ENCODE results near the gene DHPS.
"Not testable (repeated sequence)": the region's sequence is repeated elsewhere in the genome, so short reads cannot be mapped to it uniquely, and the experiment has no call there.

Gene DHPS

DNA sequence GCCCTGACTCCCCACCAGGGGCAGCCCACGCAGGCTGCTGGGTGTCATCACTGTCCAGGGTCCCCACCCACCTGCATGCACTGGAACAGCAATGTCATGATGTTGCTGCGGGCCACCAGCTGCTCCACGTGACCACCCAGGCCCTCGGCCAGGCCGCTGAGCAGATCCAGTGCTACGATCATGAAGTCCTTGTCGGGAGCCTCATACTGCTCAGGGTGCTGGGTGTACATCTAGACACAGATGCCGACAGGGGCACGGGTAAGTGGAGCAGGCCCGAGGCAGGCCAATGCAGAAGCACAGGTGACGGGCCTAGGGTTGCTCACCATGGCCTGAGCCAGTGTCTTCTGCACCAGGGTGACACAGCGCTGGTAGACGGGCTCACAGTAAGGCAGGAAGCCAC lies 23.5 kb upstream of the DHPS start:
- no peak for DNase-seq

DNA sequence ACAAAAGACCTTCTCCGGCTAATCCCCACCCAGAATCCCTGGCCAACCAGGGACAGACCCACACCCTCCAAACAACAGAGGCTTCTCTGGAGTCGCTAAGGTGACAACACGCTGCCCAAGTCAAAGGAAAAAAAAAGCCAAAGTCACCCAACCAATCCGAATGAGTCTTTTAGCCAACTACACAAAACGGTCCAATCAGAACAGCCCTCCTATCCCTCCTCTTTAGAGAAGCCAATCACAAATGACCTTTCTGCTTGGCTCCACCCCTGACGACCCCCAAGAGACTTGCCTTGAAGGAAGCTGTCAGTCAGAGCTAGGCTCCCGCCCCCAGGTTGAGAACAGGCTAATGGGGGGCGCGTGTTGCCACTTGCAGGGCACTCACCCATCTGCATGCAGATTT lies 21.4 kb upstream of the DHPS start:
- peak; percentile 84 for DNase-seq

DNA sequence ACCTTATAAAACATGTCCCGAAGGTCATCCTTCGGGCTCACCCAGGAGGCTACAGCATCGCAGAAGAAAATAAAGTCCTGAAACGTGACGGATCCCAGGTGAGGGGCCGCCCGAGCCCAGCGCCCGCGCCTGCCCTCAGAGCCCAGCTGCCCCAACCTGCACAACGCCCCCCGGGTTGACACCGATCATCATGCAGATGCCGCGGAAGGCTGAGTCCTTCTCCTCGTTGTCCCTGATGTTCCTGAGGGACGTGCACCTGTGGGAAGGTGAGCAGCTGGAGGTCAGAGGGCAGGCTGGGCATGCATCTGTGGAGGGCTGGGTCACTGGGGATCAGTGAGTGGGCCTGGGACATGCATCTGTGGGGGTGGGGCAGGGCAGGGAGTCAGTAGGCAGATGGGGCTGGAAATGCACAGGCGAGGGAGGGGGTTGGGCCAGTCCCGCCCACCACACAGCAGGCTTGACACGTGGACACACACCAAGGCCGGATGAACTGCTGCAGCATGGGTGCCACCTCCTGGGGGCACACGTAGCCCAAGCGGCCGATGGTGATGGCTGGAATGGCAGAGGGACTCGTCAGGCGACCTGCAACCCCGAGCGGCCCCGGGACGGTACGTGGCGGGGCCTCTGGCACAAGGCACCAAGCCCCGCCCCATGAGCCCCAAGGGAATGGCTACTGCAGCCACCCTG lies 20.1 kb upstream of the DHPS start:
- no peak for DNase-seq

DNA sequence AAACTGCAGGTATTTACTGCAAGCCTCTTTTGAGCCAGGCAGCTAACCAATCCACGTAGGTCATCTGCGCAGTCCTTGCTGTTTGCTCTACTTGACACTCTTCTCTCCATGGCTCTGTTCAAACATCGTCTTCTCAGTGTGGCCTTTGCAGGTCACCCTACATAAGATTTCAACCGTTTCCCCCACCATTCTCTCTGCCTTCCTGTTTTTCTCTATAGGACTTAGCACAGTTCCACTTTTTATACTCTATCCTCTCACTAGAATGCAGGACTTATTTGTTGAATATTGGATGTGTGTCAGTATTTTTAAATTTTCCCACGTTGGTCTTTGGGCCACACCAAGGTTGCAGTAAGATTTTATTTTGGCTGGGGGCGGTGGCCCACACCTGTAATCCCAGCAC lies 16.5 kb upstream of the DHPS start:
- DNase-seq: no peak

- not testable (repeated sequence) for DNase-seq
These were observed 15.7 kb upstream of the DHPS start for GRCh38 chr19:12697425-12697824.

DNA sequence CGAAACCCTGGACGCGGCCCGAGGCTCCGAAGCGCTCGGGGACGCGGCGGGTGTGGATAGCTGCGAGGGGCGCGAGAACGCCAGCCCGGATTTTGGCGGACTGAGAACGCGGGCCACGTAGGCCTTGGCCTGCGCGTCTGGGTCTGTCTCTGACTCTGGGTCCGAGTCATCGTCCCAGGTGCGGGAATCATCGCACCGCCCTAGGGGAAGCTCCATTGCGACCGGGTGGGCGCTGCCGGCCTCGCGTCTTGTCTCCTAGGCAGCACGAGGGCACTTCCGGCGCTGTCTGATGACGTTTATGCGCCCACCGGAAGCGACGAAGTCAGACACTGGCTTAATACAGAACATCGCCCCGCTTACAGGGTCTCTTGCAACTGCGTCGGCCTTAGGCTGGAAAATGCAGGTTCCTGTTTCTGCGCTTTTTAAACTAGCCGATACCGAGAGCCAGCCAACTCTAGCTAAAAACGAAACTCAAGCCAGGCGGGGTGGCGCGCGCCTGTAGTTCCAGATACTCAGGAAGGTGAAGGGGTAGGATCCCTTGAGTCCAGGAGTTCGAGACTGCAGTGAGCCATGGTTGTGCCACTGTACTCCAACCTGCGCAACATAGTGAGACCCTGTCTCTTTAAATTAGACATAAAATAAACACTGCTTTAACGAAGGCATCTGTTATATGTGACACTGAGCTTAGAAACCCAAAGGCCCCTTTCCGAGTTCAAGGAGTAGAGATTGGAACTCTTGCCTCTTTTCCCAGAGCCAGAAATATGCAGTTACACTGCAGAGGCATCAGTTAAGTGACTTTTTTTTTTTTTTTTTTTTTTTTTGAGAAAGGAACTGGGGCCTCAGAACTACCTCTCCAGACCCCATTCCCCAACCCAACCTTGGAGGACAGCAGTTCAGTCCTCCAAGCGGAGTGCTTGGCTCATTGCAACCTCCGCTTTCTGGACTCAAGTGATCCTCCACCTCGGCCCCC lies 15.0 kb upstream of the DHPS start, which contains the start of gene FBXW9:
Gene FBXW9, minus strand, starts transcription at position 266 of the 970 bp plus-strand sequence. Its CDS starts 50 bp downstream, at position 216.
- peak; percentile 97 for DNase-seq

DNA sequence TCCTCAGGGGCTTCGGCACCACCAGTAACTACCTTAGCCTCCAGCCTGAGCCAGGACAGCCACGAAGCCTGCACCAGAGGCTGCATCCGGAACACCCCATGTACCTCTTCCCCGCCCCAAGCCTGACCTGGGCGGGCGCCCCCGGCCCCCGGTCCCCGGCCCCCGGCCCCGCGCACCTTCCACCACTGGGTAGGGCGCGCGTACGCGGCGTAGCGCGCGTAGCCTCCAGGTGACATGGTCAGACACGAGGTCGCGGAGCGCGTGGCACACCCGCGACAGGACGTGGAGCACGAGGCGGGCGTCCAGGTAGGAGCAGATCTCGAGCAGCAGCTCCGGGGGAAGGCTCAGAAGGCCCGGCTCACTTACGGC lies 14.3 kb upstream of the DHPS start:
- peak; percentile 46 for DNase-seq

- DNase-seq: no peak
These were observed 13.8 kb upstream of the DHPS start for GRCh38 chr19:12695514-12695913.

- DNase-seq: no peak
These were observed 13.4 kb upstream of the DHPS start for GRCh38 chr19:12695096-12695495.

GRCh38 chr19:12694641-12695040 lies 13.0 kb upstream of the DHPS start:
- peak; percentile 43 for DNase-seq

- DNase-seq: no peak
These were observed 11.3 kb upstream of the DHPS start for GRCh38 chr19:12692960-12693359.

DNA sequence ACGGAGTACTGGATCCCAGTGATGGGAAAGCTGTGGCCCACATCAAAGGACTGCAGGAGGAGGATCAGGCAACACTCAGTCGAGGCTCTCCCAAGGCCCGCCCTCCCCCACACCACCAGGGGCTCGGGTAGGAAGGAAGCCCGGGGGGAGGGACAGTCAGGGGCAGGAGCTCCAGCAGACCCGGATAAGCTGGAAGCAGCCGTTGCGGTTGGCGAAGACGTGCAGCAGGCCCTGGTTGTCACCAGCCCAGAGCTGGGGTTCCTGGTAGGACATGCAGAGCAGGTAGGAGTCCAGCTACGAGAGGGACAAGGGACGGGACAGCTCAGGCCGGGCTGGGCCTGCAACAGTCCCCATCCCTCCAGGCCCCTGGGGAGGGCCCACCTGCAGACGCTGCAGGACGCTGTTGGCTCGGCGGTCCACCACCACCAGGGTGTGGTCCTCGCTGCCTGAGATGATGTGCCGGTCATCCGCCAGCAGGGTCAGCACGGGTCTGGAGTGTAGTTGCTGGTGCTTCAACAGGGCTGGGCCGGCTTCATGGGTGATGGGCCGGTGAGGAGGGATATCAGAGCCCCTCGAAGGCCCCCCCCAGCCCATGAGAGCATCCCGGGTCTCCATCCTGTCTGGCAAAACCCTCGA lies 8.0 kb upstream of the DHPS start:
- DNase-seq: peak; percentile 51

DNA sequence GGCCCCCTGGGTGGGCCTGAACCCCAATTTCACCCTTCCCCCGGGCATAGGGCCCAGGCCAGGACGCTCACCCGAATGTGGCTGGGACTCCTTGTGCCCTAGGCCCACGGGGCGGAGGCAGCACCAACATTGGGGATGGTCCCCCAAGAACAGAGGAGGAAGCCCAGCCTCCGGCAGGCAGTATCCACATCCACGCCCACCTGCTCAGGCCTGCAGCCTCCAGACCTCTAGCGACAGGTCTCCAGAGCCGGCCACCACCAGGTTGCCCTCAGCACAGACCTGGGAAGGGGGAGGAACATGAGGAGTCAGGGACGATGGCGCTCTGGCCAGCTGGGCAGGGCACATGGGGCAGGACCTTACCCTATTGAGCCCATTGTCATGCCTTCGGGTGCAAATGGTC lies 7.3 kb upstream of the DHPS start:
- DNase-seq: no peak

GRCh38 chr19:12687496-12688196 lies 6.0 kb upstream of the DHPS start, which contains the start of gene GNG14:
Gene GNG14, plus strand, starts transcription at chr19:12687998. Its CDS starts 51 bp downstream, at chr19:12688049.
- DNase-seq: no peak

DNA sequence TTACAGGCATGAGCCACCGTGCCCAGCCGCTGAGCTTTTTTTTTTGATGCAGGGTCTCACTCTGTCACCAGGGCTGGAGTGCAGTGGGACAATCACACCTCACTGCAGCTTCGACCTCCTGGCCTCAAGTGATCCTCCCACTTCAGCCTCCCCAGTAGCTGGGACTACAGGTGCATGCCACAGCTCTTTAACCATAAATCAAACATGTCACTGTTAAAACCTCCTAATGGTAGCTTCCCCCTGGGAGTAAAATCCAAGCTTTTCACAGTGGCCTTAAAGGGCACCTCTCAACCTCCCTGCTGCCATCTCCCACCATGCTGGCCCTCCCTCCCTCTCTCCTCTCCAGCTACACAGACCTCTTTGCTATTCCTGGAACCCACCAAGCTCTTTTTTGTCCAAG lies 4.2 kb upstream of the DHPS start:
- no peak for DNase-seq

DNA sequence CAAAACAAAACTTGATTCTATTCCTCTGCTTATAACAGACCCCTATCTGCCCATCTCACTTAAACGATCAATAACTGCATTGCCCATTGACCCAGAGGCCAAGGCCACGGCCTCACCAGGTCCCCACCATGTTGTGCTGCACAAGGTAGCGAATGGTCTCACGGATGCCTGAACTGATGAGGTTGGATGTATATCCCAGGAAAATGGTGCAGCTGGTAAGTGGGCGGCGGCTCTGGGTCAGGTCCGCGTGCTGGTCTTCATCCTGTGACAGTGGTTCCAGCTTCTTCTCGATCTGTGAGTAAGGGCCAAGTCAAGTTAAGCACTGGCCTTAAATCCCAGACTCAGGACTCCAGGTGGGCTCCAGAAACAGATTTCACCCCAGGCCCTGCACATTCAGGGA lies 1.6 kb downstream of the DHPS start:
- DNase-seq: peak; percentile 47

DNA sequence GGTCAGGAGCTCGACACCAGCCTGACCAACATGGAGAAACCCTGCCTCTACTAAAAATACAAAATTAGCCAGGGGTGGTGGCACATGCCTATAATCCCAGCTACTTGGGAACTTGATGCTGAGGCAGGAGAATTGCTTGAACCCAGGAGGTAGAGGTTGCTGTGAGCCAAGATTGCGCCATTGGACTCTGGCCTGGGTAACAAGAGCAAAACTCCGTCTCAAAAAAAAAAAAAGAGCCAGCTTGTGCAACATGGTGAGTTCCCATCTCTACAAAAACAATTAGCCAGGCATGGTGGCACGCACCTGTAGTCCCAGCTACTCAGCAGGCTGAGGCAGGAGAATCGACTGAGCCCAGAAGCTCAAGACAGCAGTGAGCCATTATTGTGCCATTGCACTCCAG lies 3.6 kb downstream of the DHPS start:
- DNase-seq: not testable (repeated sequence)

DNA sequence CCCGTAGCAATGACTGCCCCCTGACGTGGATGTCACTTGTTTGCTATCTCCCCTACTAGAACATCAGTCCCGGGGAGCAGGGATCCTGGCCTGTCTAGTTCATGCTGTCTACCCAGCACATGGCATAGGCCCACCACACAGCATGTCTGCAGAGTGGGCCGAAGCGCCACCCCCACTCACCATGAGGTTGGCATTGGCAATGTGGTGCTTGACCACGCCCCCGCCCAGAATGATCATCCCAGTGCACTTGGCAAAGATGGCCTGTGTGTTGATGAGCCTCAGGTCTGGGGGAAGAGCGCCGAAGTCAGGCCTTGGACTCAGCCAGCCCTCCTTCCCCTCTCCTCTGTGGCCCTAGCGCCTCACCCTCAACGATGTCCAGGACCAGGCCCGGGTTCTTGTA lies 4.8 kb downstream of the DHPS start:
- peak; percentile 49 for DNase-seq

DNA sequence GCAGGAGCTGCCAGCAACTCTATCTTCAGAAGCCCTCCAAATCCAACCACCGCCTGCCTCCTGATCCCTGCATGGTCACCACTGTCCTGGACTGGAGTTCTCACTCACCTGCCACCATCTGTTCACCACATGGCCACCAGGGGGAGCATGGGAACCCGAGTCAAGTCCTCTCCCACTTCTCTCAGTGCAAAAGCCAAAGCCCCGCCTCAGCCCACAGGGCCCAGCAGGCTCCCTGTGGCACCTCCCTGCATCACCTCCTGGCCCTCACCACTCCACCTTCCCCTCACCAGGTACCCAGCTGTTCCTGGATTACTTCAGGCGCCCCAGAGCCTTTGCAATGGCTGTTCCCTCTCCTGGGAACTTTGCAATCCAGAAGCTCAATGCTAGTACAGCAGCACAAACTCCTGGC lies 5.3 kb downstream of the DHPS start:
- peak; percentile 95 for DNase-seq

DNA sequence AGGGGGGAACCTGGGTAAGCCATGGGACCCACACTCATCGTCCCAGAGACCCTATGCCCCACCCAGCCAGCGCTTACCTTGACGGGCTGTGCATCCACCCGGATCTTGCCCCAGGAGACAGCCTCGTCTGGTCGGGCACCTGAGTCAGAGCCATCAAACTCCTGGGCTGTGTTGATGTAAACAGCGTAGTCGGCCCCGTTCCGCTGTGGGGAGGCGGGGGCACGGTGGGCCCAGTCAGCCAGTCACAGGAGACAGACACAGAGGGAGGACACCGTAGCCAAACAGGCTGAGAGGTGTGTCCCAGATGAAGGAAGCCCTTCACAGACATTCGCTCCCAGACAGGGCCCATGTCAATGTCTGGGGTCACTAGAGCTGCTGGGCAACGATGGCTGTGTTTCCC lies 5.7 kb downstream of the DHPS start:
- peak; percentile 46 for DNase-seq

GRCh38 chr19:12675399-12675798 lies 6.3 kb downstream of the DHPS start:
- DNase-seq: no peak

- DNase-seq: no peak
These were observed 8.9 kb downstream of the DHPS start for GRCh38 chr19:12672744-12673143.
